ENCODE data around the gene CDH5.

Gene CDH5

GRCh38 chr16:66441586-66442375, 75.3 kb downstream of the CDH5 start:
- peaks cover 1% of the 10 kb centered on the region for H3K27me3 ChIP-seq (replicated peaks; ENCODE audit: control insufficient read depth, insufficient read depth, low read length)
- no peak for TF ChIP-seq CTCF (IDR thresholded peaks at IDR 0.05; ENCODE audit: insufficient read depth, low read length, poor library complexity, severe bottlenecking)
- DNase-seq (ENCODE audit: extremely low read depth, insufficient read length), result no peak

GRCh38 chr16:66442502-66443268, 76.2 kb downstream of the CDH5 start:
- TF ChIP-seq CTCF (IDR thresholded peaks at IDR 0.05; ENCODE audit: insufficient read depth, low read length, poor library complexity, severe bottlenecking), result no peak
- DNase-seq (ENCODE audit: extremely low read depth, insufficient read length), result no peak
- Histone ChIP-seq H3K27me3 (replicated peaks; ENCODE audit: control insufficient read depth, insufficient read depth, low read length) (peaks cover 3% of the 10 kb centered on the region), H3K36me3 (ENCODE audit: control insufficient read depth, insufficient read depth, low read length) (no peaks in the 10 kb centered on the region), H3K4me3 (replicated peaks; ENCODE audit: low read depth, low read length) (no peak overlapping the region)

More at GRCh38 chr16:66441586-66442375, 75.3 kb downstream of the CDH5 start:
- no peaks in the 10 kb centered on the region for H3K36me3 ChIP-seq (ENCODE audit: control insufficient read depth, insufficient read depth, low read length)
- H3K4me3 ChIP-seq (replicated peaks; ENCODE audit: low read depth, low read length), result no peak overlapping the region

GRCh38 chr16:66443269-66443652, 76.8 kb downstream of the CDH5 start:
- no peak for TF ChIP-seq CTCF (IDR thresholded peaks at IDR 0.05; ENCODE audit: insufficient read depth, low read length, poor library complexity, severe bottlenecking)
- H3K27me3 ChIP-seq (replicated peaks; ENCODE audit: control insufficient read depth, insufficient read depth, low read length), result peaks cover 3% of the 10 kb centered on the region
- H3K36me3 ChIP-seq (ENCODE audit: control insufficient read depth, insufficient read depth, low read length), result no peaks in the 10 kb centered on the region
- no peak overlapping the region for H3K4me3 ChIP-seq (replicated peaks; ENCODE audit: low read depth, low read length)
- DNase-seq (ENCODE audit: extremely low read depth, insufficient read length), result no peak

- DNase-seq (ENCODE audit: extremely low read depth, insufficient read length), result no peak
- Histone ChIP-seq H3K27me3 (replicated peaks; ENCODE audit: control insufficient read depth, insufficient read depth, low read length) (peaks cover 3% of the 10 kb centered on the region), H3K36me3 (ENCODE audit: control insufficient read depth, insufficient read depth, low read length) (no peaks in the 10 kb centered on the region), H3K4me3 (replicated peaks; ENCODE audit: low read depth, low read length) (no peak overlapping the region)
- TF ChIP-seq CTCF (IDR thresholded peaks at IDR 0.05; ENCODE audit: insufficient read depth, low read length, poor library complexity, severe bottlenecking), result no peak
Observed at GRCh38 chr16:66444049-66444481, 77.6 kb downstream of the CDH5 start.

- no peak for TF ChIP-seq CTCF (IDR thresholded peaks at IDR 0.05; ENCODE audit: insufficient read depth, low read length, poor library complexity, severe bottlenecking)
- Histone ChIP-seq H3K36me3 (ENCODE audit: control insufficient read depth, insufficient read depth, low read length) (no peaks in the 10 kb centered on the region), H3K27me3 (replicated peaks; ENCODE audit: control insufficient read depth, insufficient read depth, low read length) (peaks cover 3% of the 10 kb centered on the region), H3K4me3 (replicated peaks; ENCODE audit: low read depth, low read length) (no peak overlapping the region)
- DNase-seq (ENCODE audit: extremely low read depth, insufficient read length), result no peak
Observed at GRCh38 chr16:66446737-66447136, 80.2 kb downstream of the CDH5 start.

Measured in GM06990 (cell line).